ENCODE data around the gene CACNA1E.

The CACNA1E gene

GRCh38 chr1:181516706-181517105 lies 33.4 kb downstream of the CACNA1E start:
- TF ChIP-seq EZH2phosphoT487 (conservative IDR thresholded peaks at IDR 0.05; ENCODE audit: low read length) (no peak), CTCF (IDR thresholded peaks at IDR 0.05; ENCODE audit: insufficient read depth, low read length, poor library complexity, severe bottlenecking) (no peak)
- H3K4me3 ChIP-seq (ENCODE audit: insufficient read depth, low read length, poor library complexity, severe bottlenecking) = no peak overlapping the region
- H3K79me2 ChIP-seq (ENCODE audit: insufficient read depth, low read length) = no peaks in the 10 kb centered on the region
- no peak overlapping the region for H3K4me2 ChIP-seq (ENCODE audit: low read depth, low read length, poor library complexity, severe bottlenecking)
- no peaks in the 10 kb centered on the region for H3K9me3 ChIP-seq (ENCODE audit: insufficient read depth, low read length)
- H3K36me3 ChIP-seq (ENCODE audit: low read length) = no peaks in the 10 kb centered on the region
- no peak overlapping the region for H2AFZ ChIP-seq (ENCODE audit: low read depth, low read length, severe bottlenecking)
- H3K9ac ChIP-seq (ENCODE audit: low read length) = no peak overlapping the region
- H3F3A ChIP-seq (ENCODE audit: insufficient read depth) = no peaks in the 10 kb centered on the region
- no peaks in the 10 kb centered on the region for H3K9me2 ChIP-seq (replicated peaks; ENCODE audit: insufficient read depth, low read length)
- no peak overlapping the region for H3K27ac ChIP-seq (ENCODE audit: low read depth, low read length)
- H3K27me3 ChIP-seq (ENCODE audit: low read length) = no peaks in the 10 kb centered on the region
- H4K20me1 ChIP-seq (ENCODE audit: low read depth, low read length) = no peaks in the 10 kb centered on the region

- Histone ChIP-seq H3K9me3 (ENCODE audit: insufficient read depth, low read length) (no peaks in the 10 kb centered on the region), H3K27ac (ENCODE audit: low read depth, low read length) (no peak overlapping the region), H3F3A (ENCODE audit: insufficient read depth) (no peaks in the 10 kb centered on the region), H2AFZ (ENCODE audit: low read depth, low read length, severe bottlenecking) (no peak overlapping the region), H3K27me3 (ENCODE audit: low read length) (no peaks in the 10 kb centered on the region), H3K4me2 (ENCODE audit: low read depth, low read length, poor library complexity, severe bottlenecking) (no peak overlapping the region), H3K9me2 (replicated peaks; ENCODE audit: insufficient read depth, low read length) (no peaks in the 10 kb centered on the region), H3K9ac (ENCODE audit: low read length) (no peak overlapping the region), H4K20me1 (ENCODE audit: low read depth, low read length) (no peaks in the 10 kb centered on the region), H3K79me2 (ENCODE audit: insufficient read depth, low read length) (no peaks in the 10 kb centered on the region), H3K4me3 (ENCODE audit: insufficient read depth, low read length, poor library complexity, severe bottlenecking) (no peak overlapping the region), H3K36me3 (ENCODE audit: low read length) (no peaks in the 10 kb centered on the region)
- no peak for TF ChIP-seq EZH2phosphoT487 (conservative IDR thresholded peaks at IDR 0.05; ENCODE audit: low read length)
- TF ChIP-seq CTCF (IDR thresholded peaks at IDR 0.05; ENCODE audit: insufficient read depth, low read length, poor library complexity, severe bottlenecking) = no peak
Observed at GRCh38 chr1:181517181-181517875, 34.0 kb downstream of the CACNA1E start.

- H3K27me3 ChIP-seq (ENCODE audit: low read length) = no peaks in the 10 kb centered on the region
- no peak overlapping the region for H3K4me3 ChIP-seq (ENCODE audit: insufficient read depth, low read length, poor library complexity, severe bottlenecking)
- H3K36me3 ChIP-seq (ENCODE audit: low read length) = no peaks in the 10 kb centered on the region
- H3K9ac ChIP-seq (ENCODE audit: low read length) = no peak overlapping the region
- H3K27ac ChIP-seq (ENCODE audit: low read depth, low read length) = no peak overlapping the region
- H3F3A ChIP-seq (ENCODE audit: insufficient read depth) = no peaks in the 10 kb centered on the region
- no peaks in the 10 kb centered on the region for H3K9me3 ChIP-seq (ENCODE audit: insufficient read depth, low read length)
- H3K4me2 ChIP-seq (ENCODE audit: low read depth, low read length, poor library complexity, severe bottlenecking) = no peak overlapping the region
- TF ChIP-seq CTCF (IDR thresholded peaks at IDR 0.05; ENCODE audit: insufficient read depth, low read length, poor library complexity, severe bottlenecking) = no peak
- no peak for TF ChIP-seq EZH2phosphoT487 (conservative IDR thresholded peaks at IDR 0.05; ENCODE audit: low read length)
- no peaks in the 10 kb centered on the region for H3K79me2 ChIP-seq (ENCODE audit: insufficient read depth, low read length)
- H3K9me2 ChIP-seq (replicated peaks; ENCODE audit: insufficient read depth, low read length) = no peaks in the 10 kb centered on the region
- no peak overlapping the region for H2AFZ ChIP-seq (ENCODE audit: low read depth, low read length, severe bottlenecking)
- no peaks in the 10 kb centered on the region for H4K20me1 ChIP-seq (ENCODE audit: low read depth, low read length)
Observed at GRCh38 chr1:181518152-181518551, 34.8 kb downstream of the CACNA1E start.

Data from SU-DHL-6 (cell line).